ENCODE measurements around the gene KRTAP12-2. TPM values are rescaled to one million over a fixed set of nuclear protein-coding genes. Genes with fewer than 3 reads are reported as not detected.
A peak's percentile ranks its signal among the peaks of the same experiment; 100 is the strongest.

The KRTAP12-2 gene
- total and polyA plus RNA-seq, 2 donors (not counting 1 experiment from before 2014, with no cell fraction given) = not detected

GRCh38 chr21:44710756-44711326 is 44.1 kb upstream of the KRTAP12-2 start:
- Histone ChIP-seq H3K9ac (ENCODE audit: insufficient read depth, low read length) (no peak overlapping the region), H3K79me2 (ENCODE audit: control insufficient read depth, insufficient read depth, low read length) (no peaks in the 10 kb centered on the region), H3K4me2 (ENCODE audit: extremely low read depth, insufficient read depth, low read length) (no peak overlapping the region), H3K36me3 (ENCODE audit: control insufficient read depth, insufficient read depth, low read length) (no peaks in the 10 kb centered on the region), H3K4me1 (ENCODE audit: control insufficient read depth, extremely low read depth, insufficient read depth, low read length) (no peaks in the 10 kb centered on the region), H2AFZ (ENCODE audit: low read length) (no peak overlapping the region), H3K27me3 (ENCODE audit: control insufficient read depth, insufficient read depth, low read length) (peaks cover 65% of the 10 kb centered on the region), H3K4me3 (replicated peaks in 1 of 4; ENCODE audit: control extremely low read depth in 1 of 4, insufficient read depth in 1 of 4, low read depth in 3 of 4, low read length in 4 of 4) (no peak overlapping the region), H3K27ac (ENCODE audit: insufficient read depth, low read length) (no peak overlapping the region), H4K20me1 (ENCODE audit: control insufficient read depth, extremely low read depth, insufficient read depth, low read length) (no peaks in the 10 kb centered on the region), H3K9me3 (ENCODE audit: control insufficient read depth, insufficient read depth, low read depth, low read length) (no peaks in the 10 kb centered on the region)
- no peak for DNase-seq (ENCODE audit: low read depth in 2 of 2)
- TF ChIP-seq CTCF (conservative IDR thresholded peaks at IDR 0.05 in 1 of 2, IDR thresholded peaks at IDR 0.05 in 1 of 2; ENCODE audit: low read depth in 1 of 2, low read length in 2 of 2) (no peak), EZH2 (IDR thresholded peaks at IDR 0.05; ENCODE audit: low read length, missing control alignments) (peak; percentile 66)

GRCh38 chr21:44710294-44710665 is 43.6 kb upstream of the KRTAP12-2 start:
- no peaks in the 10 kb centered on the region for H3K36me3 ChIP-seq (ENCODE audit: control insufficient read depth, insufficient read depth, low read length)
- TF ChIP-seq EZH2 (IDR thresholded peaks at IDR 0.05; ENCODE audit: low read length, missing control alignments) = peak; percentile 38
- TF ChIP-seq CTCF (conservative IDR thresholded peaks at IDR 0.05 in 1 of 2, IDR thresholded peaks at IDR 0.05 in 1 of 2; ENCODE audit: low read depth in 1 of 2, low read length in 2 of 2) = no peak
- no peaks in the 10 kb centered on the region for H3K9me3 ChIP-seq (ENCODE audit: control insufficient read depth, insufficient read depth, low read depth, low read length)
- H3K27ac ChIP-seq (ENCODE audit: insufficient read depth, low read length) = no peak overlapping the region
- no peak overlapping the region for H3K4me3 ChIP-seq (replicated peaks in 1 of 4; ENCODE audit: control extremely low read depth in 1 of 4, insufficient read depth in 1 of 4, low read depth in 3 of 4, low read length in 4 of 4)
- H3K4me2 ChIP-seq (ENCODE audit: extremely low read depth, insufficient read depth, low read length) = no peak overlapping the region
- no peak for DNase-seq (ENCODE audit: low read depth in 2 of 2)
- H4K20me1 ChIP-seq (ENCODE audit: control insufficient read depth, extremely low read depth, insufficient read depth, low read length) = no peaks in the 10 kb centered on the region
- no peak overlapping the region for H3K9ac ChIP-seq (ENCODE audit: insufficient read depth, low read length)
- H3K27me3 ChIP-seq (ENCODE audit: control insufficient read depth, insufficient read depth, low read length) = peaks cover 65% of the 10 kb centered on the region
- no peaks in the 10 kb centered on the region for H3K4me1 ChIP-seq (ENCODE audit: control insufficient read depth, extremely low read depth, insufficient read depth, low read length)
- H2AFZ ChIP-seq (ENCODE audit: low read length) = no peak overlapping the region
- no peaks in the 10 kb centered on the region for H3K79me2 ChIP-seq (ENCODE audit: control insufficient read depth, insufficient read depth, low read length)

- Histone ChIP-seq H3K4me3 (replicated peaks in 1 of 4; ENCODE audit: control extremely low read depth in 1 of 4, insufficient read depth in 1 of 4, low read depth in 3 of 4, low read length in 4 of 4) (no peak overlapping the region), H3K4me2 (ENCODE audit: extremely low read depth, insufficient read depth, low read length) (no peak overlapping the region), H3K4me1 (ENCODE audit: control insufficient read depth, extremely low read depth, insufficient read depth, low read length) (no peaks in the 10 kb centered on the region), H3K79me2 (ENCODE audit: control insufficient read depth, insufficient read depth, low read length) (no peaks in the 10 kb centered on the region), H2AFZ (ENCODE audit: low read length) (no peak overlapping the region), H3K36me3 (ENCODE audit: control insufficient read depth, insufficient read depth, low read length) (no peaks in the 10 kb centered on the region), H3K9ac (ENCODE audit: insufficient read depth, low read length) (no peak overlapping the region), H3K27me3 (ENCODE audit: control insufficient read depth, insufficient read depth, low read length) (peaks cover 62% of the 10 kb centered on the region), H3K9me3 (ENCODE audit: control insufficient read depth, insufficient read depth, low read depth, low read length) (no peaks in the 10 kb centered on the region), H3K27ac (ENCODE audit: insufficient read depth, low read length) (no peak overlapping the region), H4K20me1 (ENCODE audit: control insufficient read depth, extremely low read depth, insufficient read depth, low read length) (no peaks in the 10 kb centered on the region)
- DNase-seq (ENCODE audit: low read depth in 2 of 2) = peak in 1 of 2 donors; percentile 16
- TF ChIP-seq CTCF (conservative IDR thresholded peaks at IDR 0.05 in 1 of 2, IDR thresholded peaks at IDR 0.05 in 1 of 2; ENCODE audit: low read depth in 1 of 2, low read length in 2 of 2) (no peak), EZH2 (IDR thresholded peaks at IDR 0.05; ENCODE audit: low read length, missing control alignments) (peak; percentile 70)
Observed at GRCh38 chr21:44709426-44710293, 42.9 kb upstream of the KRTAP12-2 start.

Data from fibroblast of lung (primary cell).